ENCODE data around the gene C19orf47. TPM values are rescaled to one million over a fixed set of nuclear protein-coding genes. Genes with fewer than 3 reads are reported as not detected.

C19orf47 gene
- total RNA-seq, 1 experiment from 2014 or later: 18.0 TPM

GRCh38 chr19:40362160-40362559 is 14.0 kb upstream of the C19orf47 start:
- H3K4me2 ChIP-seq (ENCODE audit: low read length): no peak overlapping the region
- CTCF ChIA-PET: no interaction called here
- no peak for ATAC-seq

More at GRCh38 chr19:40362160-40362559, 14.0 kb upstream of the C19orf47 start:
- Histone ChIP-seq H2AFZ (ENCODE audit: low read depth, low read length, poor library complexity, severe bottlenecking) (no peak overlapping the region), H3K36me3 (ENCODE audit: control insufficient read depth in 1 of 2, insufficient read depth in 2 of 2, low read length in 2 of 2) (no peaks in the 10 kb centered on the region), H3K79me2 (ENCODE audit: insufficient read depth, low read length) (no peaks in the 10 kb centered on the region), H3K9me3 (ENCODE audit: control insufficient read depth in 1 of 2, insufficient read depth in 1 of 2, low read depth in 1 of 2, low read length in 2 of 2) (no peaks in the 10 kb centered on the region), H3K9ac (ENCODE audit: low read length) (no peak overlapping the region), H4K20me1 (ENCODE audit: insufficient read depth) (no peaks in the 10 kb centered on the region), H3K9me2 (ENCODE audit: insufficient read depth) (no peaks in the 10 kb centered on the region), H3K27ac (ENCODE audit: low read depth, low read length) (no peak overlapping the region), H3K27me3 (ENCODE audit: insufficient read depth, low read length) (no peaks in the 10 kb centered on the region), H3K4me3 (replicated peaks in 1 of 2; ENCODE audit: low read depth in 1 of 2, low read length in 2 of 2) (no peak overlapping the region), H3K4me1 (ENCODE audit: control insufficient read depth in 1 of 2, insufficient read depth in 2 of 2, low read length in 2 of 2) (no peaks in the 10 kb centered on the region)
- intact Hi-C loops (cut with micrococcal nuclease): no loop called here
- ChIA-PET RAD21 (ENCODE audit: low non-redundant PET in 1 of 2, low total read pairs in 2 of 2, uncharacterized antibody in 2 of 2, unreplicated experiment in 2 of 2) (no interaction called here), POLR2A (no interaction called here)
- TF ChIP-seq SRF (IDR thresholded peaks at IDR 0.05; ENCODE audit: low read depth) (no peak), JUND (IDR thresholded peaks at IDR 0.05) (no peak), POLR2A (IDR thresholded peaks at IDR 0.05; ENCODE audit: borderline replicate concordance, extremely low read depth, insufficient read depth, insufficient read length) (no peak), ELF1 (IDR thresholded peaks at IDR 0.05; ENCODE audit: borderline replicate concordance, low read depth) (no peak), SP1 (IDR thresholded peaks at IDR 0.05; ENCODE audit: low read depth) (no peak), ZBTB33 (IDR thresholded peaks at IDR 0.05; ENCODE audit: extremely low read depth, insufficient replicate concordance, low read length) (no peak), MAX (IDR thresholded peaks at IDR 0.05) (no peak), POLR2AphosphoS5 (IDR thresholded peaks at IDR 0.05; ENCODE audit: low read depth, low read length) (no peak), EZH2phosphoT487 (IDR thresholded peaks at IDR 0.05; ENCODE audit: borderline replicate concordance) (no peak), CTCF (IDR thresholded peaks at IDR 0.05 in 2 of 3, conservative IDR thresholded peaks at IDR 0.05 in 1 of 3; ENCODE audit: borderline replicate concordance in 1 of 3, insufficient read depth in 1 of 3, low read depth in 2 of 3, low read length in 2 of 3) (no peak), ATF3 (IDR thresholded peaks at IDR 0.05) (no peak), ZNF274 (IDR thresholded peaks at IDR 0.05; ENCODE audit: low read depth, low read length) (no peak), REST (IDR thresholded peaks at IDR 0.05; ENCODE audit: low read depth) (no peak), RAD21 (IDR thresholded peaks at IDR 0.05; ENCODE audit: low read depth) (no peak)
- no TSS peak for BruUV-seq (replicated peaks)
- DNase-seq (ENCODE audit: low read depth, low spot score): no peak
